H1 (cell line): ENCODE measurements around the gene GAST. TPM values are rescaled to one million over a fixed set of nuclear protein-coding genes. Genes with fewer than 3 reads are reported as not detected.
A peak's percentile ranks its signal among the peaks of the same experiment; 100 is the strongest.

ENCODE experiments used
- CTCF ChIA-PET: fragments of 300-600 bp; sonication (Branson Sonifier 250); formaldehyde crosslinking; loops from one replicate; lab custom pipeline; 2021; ENCODE audit not compliant: partially characterized antibody; lab: Charles Lee
- POLR2A ChIA-PET: fragments of 300-600 bp; sonication (Branson Sonifier 250); formaldehyde crosslinking; loops from one replicate; lab custom pipeline; 2021; ENCODE audit warnings: inconsistent platforms; ENCODE audit not compliant: partially characterized antibody; lab: Charles Lee
- DNase-seq, 2 experiments: peaks; one replicate each; pipeline versions ENCODE4 v3.0.0 to v3.0.0-alpha.2; 2010 to 2022; ENCODE audit warnings: low spot score in 2 of 2, low read depth in 1 of 2, mixed read lengths in 1 of 2
- FAIRE-seq: peaks from 2 replicates; lab custom pipeline; 2011; peaks lifted over from hg19 to GRCh38; lab: Jason Lieb, UNC
- H2AFZ ChIP-seq: 2 replicates; pipeline ENCODE4 v1.8.1; 2012; ENCODE audit warnings: low read length, inconsistent platforms
- H2AK5ac ChIP-seq: 2 replicates; pipeline ENCODE4 v1.6.1; 2013; ENCODE audit warnings: low read depth, low read length
- H2BK120ac ChIP-seq: replicated peaks from 2 replicates; pipeline ENCODE3; 2013; ENCODE audit warnings: low read depth, low read length, inconsistent platforms
- H2BK12ac ChIP-seq: 2 replicates; pipeline ENCODE4 v1.6.1; 2013; ENCODE audit warnings: low read depth, low read length
- H2BK15ac ChIP-seq: 2 replicates; pipeline ENCODE4 v1.6.1; 2013; ENCODE audit warnings: low read length
- H2BK20ac ChIP-seq: 2 replicates; pipeline ENCODE4 v1.6.1; 2013; ENCODE audit warnings: low read length
- H2BK5ac ChIP-seq: 2 replicates; pipeline ENCODE4 v1.6.1; 2013; ENCODE audit warnings: low read depth, low read length
- H3K14ac ChIP-seq: 2 replicates; pipeline ENCODE4 v1.6.1; 2013; ENCODE audit warnings: inconsistent platforms; ENCODE audit not compliant: insufficient read length
- H3K18ac ChIP-seq: 2 replicates; pipeline ENCODE4 v1.6.1; 2013; ENCODE audit warnings: low read length; ENCODE audit errors: extremely low read depth
- H3K23ac ChIP-seq: 2 replicates; pipeline ENCODE4 v1.6.1; 2013; ENCODE audit warnings: inconsistent platforms; ENCODE audit not compliant: insufficient read length
- H3K23me2 ChIP-seq: 2 replicates; pipeline ENCODE4 v1.6.1; 2013; ENCODE audit warnings: low read depth, low read length
- H3K27ac ChIP-seq: 2 replicates; pipeline ENCODE4 v1.6.1; 2011; ENCODE audit warnings: low read depth, low read length, inconsistent platforms
- H3K27me3 ChIP-seq, 4 experiments: replicated peaks in 1 of 4; 1 replicate in 1 of 4; 2 replicates in 3 of 4; pipeline versions ENCODE4 v1.6.1 to v1.8.1; 2011 to 2013; ENCODE audit warnings: low read length in 3 of 4, mild to moderate bottlenecking in 3 of 4, inconsistent platforms in 2 of 4, mixed read lengths in 2 of 4, moderate library complexity in 1 of 4; ENCODE audit not compliant: control insufficient read depth in 3 of 4, insufficient read depth in 3 of 4; ENCODE audit errors: extremely low read depth in 1 of 4
- H3K36me3 ChIP-seq, 4 experiments: 2 replicates each; pipeline versions ENCODE4 v1.6.1 to v1.8.1; 2011 to 2013; ENCODE audit warnings: mild to moderate bottlenecking in 4 of 4, low read length in 3 of 4, moderate library complexity in 2 of 4, control low read depth in 1 of 4, inconsistent platforms in 1 of 4; ENCODE audit not compliant: insufficient read depth in 4 of 4, control insufficient read depth in 2 of 4
- H3K4ac ChIP-seq: replicated peaks from 2 replicates; pipeline ENCODE3; 2013; ENCODE audit warnings: low read length, low read depth, mixed read lengths, inconsistent platforms; ENCODE audit not compliant: insufficient read length
- H3K4me1 ChIP-seq, 4 experiments: replicated peaks in 1 of 4; 1 replicate in 1 of 4; 2 replicates in 3 of 4; pipeline versions ENCODE4 v1.6.1 to v1.8.1; 2011 to 2013; ENCODE audit warnings: low read length in 3 of 4, inconsistent platforms in 2 of 4, mixed read lengths in 1 of 4; ENCODE audit not compliant: insufficient read depth in 4 of 4, control insufficient read depth in 3 of 4
- H3K4me2 ChIP-seq, 2 experiments: 2 replicates each; pipeline versions ENCODE4 v1.6.1 to v1.8.1; 2011 to 2013; ENCODE audit warnings: low read depth in 2 of 2, low read length in 2 of 2, control low read depth in 1 of 2, inconsistent platforms in 1 of 2, mild to moderate bottlenecking in 1 of 2; ENCODE audit not compliant: insufficient read depth in 1 of 2
- H3K4me3 ChIP-seq, 4 experiments: fragments of 200-600, 300-600 bp in 1 of 4; sonication (generic), shearing (Covaris generic), sonication (Bioruptor Twin) in 1 of 4; 2 replicates each; pipeline versions ENCODE4 v1.5.1 to v1.8.1; 2011 to 2016; ENCODE audit warnings: low read length in 4 of 4, low read depth in 3 of 4, control low read depth in 2 of 4, inconsistent platforms in 2 of 4, mild to moderate bottlenecking in 2 of 4, mixed read lengths in 1 of 4, moderate library complexity in 1 of 4; ENCODE audit not compliant: insufficient read depth in 2 of 4; ENCODE audit errors: extremely low read depth in 1 of 4
- H3K56ac ChIP-seq: replicated peaks from 2 replicates; pipeline ENCODE3; 2013; ENCODE audit warnings: low read depth, mild to moderate bottlenecking, mixed read lengths, low read length, inconsistent platforms; ENCODE audit not compliant: insufficient read length
- H3K79me1 ChIP-seq: 2 replicates; pipeline ENCODE4 v1.6.1; 2013; ENCODE audit warnings: low read depth, low read length, control low read depth
- H3K79me2 ChIP-seq, 2 experiments: 2 replicates each; pipeline versions ENCODE4 v1.6.1 to v1.8.1; 2012 to 2013; ENCODE audit warnings: low read length in 2 of 2, mild to moderate bottlenecking in 2 of 2, inconsistent platforms in 1 of 2; ENCODE audit not compliant: insufficient read depth in 2 of 2, control insufficient read depth in 1 of 2
- H3K9ac ChIP-seq, 4 experiments: replicated peaks in 1 of 4; 1 replicate in 1 of 4; 2 replicates in 3 of 4; pipeline versions ENCODE4 v1.6.1 to v1.8.1; 2011 to 2013; ENCODE audit warnings: low read depth in 3 of 4, low read length in 3 of 4, control low read depth in 2 of 4, mild to moderate bottlenecking in 2 of 4, moderate library complexity in 2 of 4, inconsistent platforms in 1 of 4; ENCODE audit errors: extremely low read depth in 1 of 4
- H3K9me3 ChIP-seq, 2 experiments: 2 replicates each; pipeline versions ENCODE4 v1.6.1 to v1.8.1; 2012 to 2013; ENCODE audit warnings: mild to moderate bottlenecking in 2 of 2, moderate library complexity in 2 of 2, control low read depth in 1 of 2, inconsistent platforms in 1 of 2, low read depth in 1 of 2, low read length in 1 of 2, mixed read lengths in 1 of 2; ENCODE audit not compliant: insufficient read depth in 2 of 2
- H4K20me1 ChIP-seq, 2 experiments: replicated peaks in 1 of 2; 2 replicates each; pipeline versions ENCODE3 to v1.8.1; 2011 to 2013; ENCODE audit warnings: inconsistent platforms in 2 of 2, low read length in 2 of 2, mild to moderate bottlenecking in 1 of 2; ENCODE audit not compliant: insufficient read depth in 2 of 2, control insufficient read depth in 1 of 2
- H4K5ac ChIP-seq: 2 replicates; pipeline ENCODE4 v1.6.1; 2013; ENCODE audit warnings: low read length, low read depth, mixed read lengths, inconsistent platforms; ENCODE audit not compliant: insufficient read length
- H4K8ac ChIP-seq: 2 replicates; pipeline ENCODE4 v1.8.0; 2013; ENCODE audit warnings: mild to moderate bottlenecking, moderate library complexity, low read length, inconsistent platforms; ENCODE audit not compliant: insufficient read depth; ENCODE audit errors: extremely low read depth
- H4K91ac ChIP-seq: replicated peaks from 2 replicates; pipeline ENCODE3; 2013; ENCODE audit warnings: low read length, mixed read lengths, inconsistent platforms; ENCODE audit not compliant: insufficient read length
- SIX5 ChIP-seq: IDR thresholded peaks from 2 replicates; pipeline ENCODE4 v1.6.1; 2011; ENCODE audit warnings: mild to moderate bottlenecking, low read depth, low read length
- WGBS, 2 experiments: shearing (Covaris generic) in 1 of 2; methylation state at CpG; one replicate each; pipeline versions ENCODE4 v1.1.6 to v1.1.7; 2013 to 2015; ENCODE audit warnings: low lambda C conversion rate in 2 of 2, mixed read lengths in 2 of 2, inconsistent platforms in 1 of 2, low coverage in 1 of 2, missing lambda C conversion rate in 1 of 2; ENCODE audit not compliant: insufficient replicate concordance in 2 of 2, insufficient coverage in 1 of 2, insufficient read length in 1 of 2; ENCODE audit errors: extremely low coverage in 1 of 2, missing lambda C conversion rate in 1 of 2; 5-methylcytosine and 5-hydroxymethylcytosine counted together
- polyA plus RNA-seq, 7 experiments: library from polyadenylated mRNA; depleted of rRNA in 3 of 7; stranded (reverse) in 5 of 7; unstranded in 2 of 7; fragments of >200 nt in 5 of 7; fragments of 200-250 nt in 2 of 7; gene quantifications; 1 replicate in 5 of 7; 2 replicates in 1 of 7; 4 replicates in 1 of 7; pipeline versions ENCODE4 v1.2.1 to v1.2.3, GENCODE V29; 2011 to 2013; ENCODE audit warnings: missing spikeins in 2 of 7, mixed read lengths in 2 of 7
- total RNA-seq: library from RNA; stranded (reverse); fragmentation: NEBNext Ultra II Directional; extraction: Animal tissue kit (Norgen Biotek cat#: 25700); gene quantifications from 2 replicates; pipeline ENCODE4 v1.2.1, GENCODE V29; 2021

GAST gene
- total and polyA plus RNA-seq, 2 of the 8 experiments (the other 6 are each of a cell fraction or from before 2014, with no cell fraction given), result not detected

GRCh38 chr17:41734139-41734948 lies 22.2 kb downstream of the GAST start, which contains the start of gene HAP1:
Gene HAP1, minus strand, starts transcription at chr17:41734643. Its CDS starts 9 bp downstream, at chr17:41734634.
- H4K5ac ChIP-seq, result peak within 1 kb of the TSS; percentile 93
- H2BK12ac ChIP-seq, result peak within 1 kb of the TSS; percentile 95
- no peaks in the 10 kb centered on the region for H3K79me1 ChIP-seq
- peak within 1 kb of the TSS; percentile 92; the same call in 1 of the 2 replicates for H2BK20ac ChIP-seq
- H3K14ac ChIP-seq, result no peak within 1 kb of the TSS
- peak within 1 kb of the TSS; percentile 93 for H2BK120ac ChIP-seq
- H4K91ac ChIP-seq, result peak within 1 kb of the TSS; percentile 98
- H3K27ac ChIP-seq, result peak within 1 kb of the TSS; percentile 46; the same call in 1 of the 2 replicates
- peak within 1 kb of the TSS; percentile 92; the same call in 1 of the 2 replicates for H2BK15ac ChIP-seq
- H2AFZ ChIP-seq, result peak within 1 kb of the TSS; percentile 97
- DNase-seq (peak; percentile 33 to 93), FAIRE-seq (no peak)
- peak within 1 kb of the TSS; percentile 39 to 95 (median 86) for H3K9ac ChIP-seq
- peak within 1 kb of the TSS; percentile 91 for H3K18ac ChIP-seq
- no peaks in the 10 kb centered on the region for H3K36me3 ChIP-seq
- no peaks in the 10 kb centered on the region for H3K79me2 ChIP-seq
- WGBS, 2 experiments, result 1% methylated on average over 69 of the region's 77 CpGs; no CpG with 5 or more reads in 1 of the 2 experiments
- no peak within 1 kb of the TSS for H3K23ac ChIP-seq
- H3K4me1 ChIP-seq, result peaks cover 0 to 11% (median 7%) of the 10 kb centered on the region in 4 experiments; a peak in 6 of 7 replicates
- peak within 1 kb of the TSS; percentile 90 for H3K4ac ChIP-seq
- peak within 1 kb of the TSS; percentile 99 for H4K8ac ChIP-seq
- ChIA-PET POLR2A (interaction anchor here (0.6 to 18.3 kb wide), 41 partner anchors 9 to 286 kb away, joined by 3 to 215 read pairs (median 5); partner anchors contain the start of genes ACLY, EIF1, FKBP10 and JUP), CTCF (interaction anchor here (1.1 to 2.7 kb wide), 3 partner anchors 10 to 131 kb away, joined by 3 to 10 read pairs (median 4); partner anchors contain the start of gene KLHL11)
- peaks cover 5% of the 10 kb centered on the region in 2 experiments for H4K20me1 ChIP-seq
- peak within 1 kb of the TSS; percentile 96 for H3K56ac ChIP-seq
- peak within 1 kb of the TSS; percentile 47 to 66 (median 58) for H3K4me3 ChIP-seq
- H3K23me2 ChIP-seq, result peaks cover 13% of the 10 kb centered on the region
- H2AK5ac ChIP-seq, result no peak within 1 kb of the TSS
- H2BK5ac ChIP-seq, result peak within 1 kb of the TSS; percentile 72; the same call in 1 of the 2 replicates
- no peaks in the 10 kb centered on the region for H3K9me3 ChIP-seq
- peak within 1 kb of the TSS; percentile 89 to 90 for H3K4me2 ChIP-seq
- peaks cover 19 to 68% (median 53%) of the 10 kb centered on the region in 4 experiments for H3K27me3 ChIP-seq
- no peak for TF ChIP-seq SIX5
